DND-41 (cell line): ENCODE data around the gene RBFA.
"Not testable (repeated sequence)": the region's sequence is repeated elsewhere in the genome, so short reads cannot be mapped to it uniquely, and the experiment has no call there.

Experiments used
- ATAC-seq: fragments of 200-7000 bp; cut with Tn5 transposase; 3 replicates; pipeline ENCODE4 v1.9.1; 2021; ENCODE audit warnings: low read depth; ENCODE audit not compliant: insufficient read depth
- DNase-seq: peaks from one replicate; pipeline ENCODE4 v3.0.0-alpha.2; 2020
- H2AFZ ChIP-seq: 2 replicates; pipeline ENCODE4 v1.6.0; 2012; ENCODE audit warnings: low read depth, low read length
- H3K27ac ChIP-seq: 2 replicates; pipeline ENCODE4 v1.5.1; 2012; ENCODE audit warnings: low read length, inconsistent platforms
- H3K27me3 ChIP-seq: fragments of 200-600 bp; sonication (generic); 2 replicates; pipeline ENCODE4 v1.6.0; 2012; ENCODE audit warnings: low read length, mild to moderate bottlenecking, inconsistent platforms; ENCODE audit not compliant: insufficient read depth, poor library complexity
- H3K36me3 ChIP-seq: 2 replicates; pipeline ENCODE4 v1.5.1; 2012; ENCODE audit warnings: low read length, inconsistent platforms; ENCODE audit not compliant: insufficient read depth
- H3K4me1 ChIP-seq: 2 replicates; pipeline ENCODE4 v1.5.1; 2012; ENCODE audit warnings: mild to moderate bottlenecking, low read length; ENCODE audit not compliant: insufficient read depth
- H3K4me2 ChIP-seq: 2 replicates; pipeline ENCODE4 v1.6.0; 2012; ENCODE audit warnings: mild to moderate bottlenecking, moderate library complexity, low read length, inconsistent platforms; ENCODE audit not compliant: insufficient read depth
- H3K4me3 ChIP-seq, 2 experiments: fragments of 200-600 bp in 1 of 2; shearing (Covaris generic) in 1 of 2; 2 replicates each; pipeline ENCODE4 v1.5.1; 2012 to 2016; ENCODE audit warnings: inconsistent platforms in 2 of 2, low read length in 2 of 2, mild to moderate bottlenecking in 2 of 2, low read depth in 1 of 2, moderate library complexity in 1 of 2
- H3K79me2 ChIP-seq: 2 replicates; pipeline ENCODE4 v1.6.0; 2012; ENCODE audit warnings: low read length, inconsistent platforms; ENCODE audit not compliant: insufficient read depth
- H3K9ac ChIP-seq: 2 replicates; pipeline ENCODE4 v1.6.0; 2012; ENCODE audit warnings: low read depth, mild to moderate bottlenecking, inconsistent platforms, low read length, moderate library complexity
- H3K9me3 ChIP-seq: 2 replicates; pipeline ENCODE4 v1.5.1; 2012; ENCODE audit warnings: low read length, moderate library complexity, mild to moderate bottlenecking, inconsistent platforms; ENCODE audit not compliant: insufficient read depth, severe bottlenecking
- H4K20me1 ChIP-seq: 2 replicates; pipeline ENCODE4 v1.6.0; 2012; ENCODE audit warnings: low read length; ENCODE audit not compliant: insufficient read depth
- EZH2 ChIP-seq: IDR thresholded peaks from 3 replicates; pipeline ENCODE4 v1.6.1; 2012; ENCODE audit warnings: borderline replicate concordance, low read depth, mild to moderate bottlenecking, moderate library complexity, low read length, inconsistent platforms; ENCODE audit not compliant: severe bottlenecking
- TF ChIP-seq, protein P1 (sequence below): IDR thresholded peaks from 2 replicates; pipeline ENCODE4 v1.5.1; 2012; ENCODE audit warnings: borderline replicate concordance, low read length, moderate library complexity, mild to moderate bottlenecking; ENCODE audit not compliant: poor library complexity, severe bottlenecking; ENCODE audit errors: extremely low read depth

RBFA gene

DNA sequence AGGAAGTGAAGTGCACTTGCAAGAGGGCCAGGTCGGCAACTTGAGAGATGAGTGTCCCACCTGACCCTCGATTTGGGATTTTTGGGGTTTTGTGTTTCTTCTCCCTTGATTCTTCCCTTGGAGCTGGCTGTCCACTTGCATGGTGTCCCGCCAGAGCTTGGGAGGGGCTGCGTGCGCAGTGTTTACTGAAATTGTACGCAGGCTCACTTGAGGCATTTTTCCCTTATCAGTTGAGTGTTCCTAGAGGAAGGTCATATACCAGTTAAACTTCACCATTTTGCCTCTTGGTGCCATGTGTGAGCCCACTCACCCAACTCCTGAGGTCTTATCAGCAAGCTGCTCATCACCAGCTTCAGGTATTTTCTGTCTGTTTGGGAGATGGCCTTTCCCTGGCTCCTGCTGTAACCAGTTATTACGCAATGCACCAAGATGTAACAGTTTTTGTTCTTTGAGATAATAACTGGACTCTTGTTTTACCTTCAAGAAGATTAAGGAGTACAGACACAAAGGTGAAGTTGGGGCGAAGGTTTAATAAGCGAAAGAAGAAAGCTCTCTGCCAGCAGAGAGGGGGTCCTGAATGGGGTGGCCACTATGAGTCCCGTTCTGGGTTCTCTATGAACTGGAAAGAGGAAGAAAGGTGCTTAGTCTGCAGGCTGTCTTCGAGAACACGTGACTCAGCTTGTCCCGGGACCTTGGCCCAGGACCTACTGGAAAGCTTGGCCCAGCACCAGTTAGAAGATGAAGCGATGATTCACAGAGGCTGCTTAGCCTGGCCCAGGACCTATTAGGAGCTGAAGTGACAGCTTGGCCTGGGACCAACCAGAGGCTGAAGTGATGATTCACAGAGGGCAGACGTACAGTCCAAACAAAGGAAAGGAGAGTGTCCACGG, 24.3 kb upstream of the RBFA start:
- Histone ChIP-seq H3K9ac (no peak overlapping the region), H3K36me3 (no peaks in the 10 kb centered on the region), H2AFZ (no peak overlapping the region), H3K27ac (no peak overlapping the region), H3K4me3 (no peak overlapping the region), H3K27me3 (no peaks in the 10 kb centered on the region), H3K79me2 (no peaks in the 10 kb centered on the region), H4K20me1 (no peaks in the 10 kb centered on the region), H3K4me1 (no peaks in the 10 kb centered on the region), H3K4me2 (no peak overlapping the region), H3K9me3 (no peaks in the 10 kb centered on the region)
- TF ChIP-seq, protein P1, sequence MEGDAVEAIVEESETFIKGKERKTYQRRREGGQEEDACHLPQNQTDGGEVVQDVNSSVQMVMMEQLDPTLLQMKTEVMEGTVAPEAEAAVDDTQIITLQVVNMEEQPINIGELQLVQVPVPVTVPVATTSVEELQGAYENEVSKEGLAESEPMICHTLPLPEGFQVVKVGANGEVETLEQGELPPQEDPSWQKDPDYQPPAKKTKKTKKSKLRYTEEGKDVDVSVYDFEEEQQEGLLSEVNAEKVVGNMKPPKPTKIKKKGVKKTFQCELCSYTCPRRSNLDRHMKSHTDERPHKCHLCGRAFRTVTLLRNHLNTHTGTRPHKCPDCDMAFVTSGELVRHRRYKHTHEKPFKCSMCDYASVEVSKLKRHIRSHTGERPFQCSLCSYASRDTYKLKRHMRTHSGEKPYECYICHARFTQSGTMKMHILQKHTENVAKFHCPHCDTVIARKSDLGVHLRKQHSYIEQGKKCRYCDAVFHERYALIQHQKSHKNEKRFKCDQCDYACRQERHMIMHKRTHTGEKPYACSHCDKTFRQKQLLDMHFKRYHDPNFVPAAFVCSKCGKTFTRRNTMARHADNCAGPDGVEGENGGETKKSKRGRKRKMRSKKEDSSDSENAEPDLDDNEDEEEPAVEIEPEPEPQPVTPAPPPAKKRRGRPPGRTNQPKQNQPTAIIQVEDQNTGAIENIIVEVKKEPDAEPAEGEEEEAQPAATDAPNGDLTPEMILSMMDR = no peak
- TF ChIP-seq EZH2 = no peak
- ATAC-seq (no peak), DNase-seq (no peak)

DNA sequence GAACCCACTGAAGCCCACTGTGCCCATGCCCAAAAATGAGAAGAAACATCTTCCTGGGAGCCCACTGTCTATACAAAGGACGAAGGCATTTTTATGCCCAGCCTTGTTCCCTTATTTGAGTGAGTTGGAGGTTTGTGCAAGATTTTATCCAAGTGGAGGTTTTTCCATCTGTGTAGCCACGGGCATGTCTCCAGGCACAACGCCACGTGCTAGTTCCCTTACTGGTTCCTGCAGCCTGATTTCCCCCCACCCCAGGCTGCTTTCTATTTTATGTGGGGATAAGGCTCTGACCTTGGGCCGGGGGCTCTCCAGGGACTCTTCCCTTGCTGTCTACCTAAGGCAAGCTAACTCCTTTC, 23.7 kb upstream of the RBFA start:
- no peak for DNase-seq
- H2AFZ ChIP-seq = no peak overlapping the region
- no peak for ATAC-seq
- no peaks in the 10 kb centered on the region for H3K4me1 ChIP-seq
- no peaks in the 10 kb centered on the region for H3K36me3 ChIP-seq
- no peaks in the 10 kb centered on the region for H3K79me2 ChIP-seq
- H4K20me1 ChIP-seq = no peaks in the 10 kb centered on the region
- no peak overlapping the region for H3K27ac ChIP-seq
- H3K27me3 ChIP-seq = no peaks in the 10 kb centered on the region
- no peak overlapping the region for H3K9ac ChIP-seq
- no peak overlapping the region for H3K4me3 ChIP-seq
- H3K4me2 ChIP-seq = no peak overlapping the region
- TF ChIP-seq EZH2 = no peak
- TF ChIP-seq, protein P1 = no peak
- no peaks in the 10 kb centered on the region for H3K9me3 ChIP-seq

DNA sequence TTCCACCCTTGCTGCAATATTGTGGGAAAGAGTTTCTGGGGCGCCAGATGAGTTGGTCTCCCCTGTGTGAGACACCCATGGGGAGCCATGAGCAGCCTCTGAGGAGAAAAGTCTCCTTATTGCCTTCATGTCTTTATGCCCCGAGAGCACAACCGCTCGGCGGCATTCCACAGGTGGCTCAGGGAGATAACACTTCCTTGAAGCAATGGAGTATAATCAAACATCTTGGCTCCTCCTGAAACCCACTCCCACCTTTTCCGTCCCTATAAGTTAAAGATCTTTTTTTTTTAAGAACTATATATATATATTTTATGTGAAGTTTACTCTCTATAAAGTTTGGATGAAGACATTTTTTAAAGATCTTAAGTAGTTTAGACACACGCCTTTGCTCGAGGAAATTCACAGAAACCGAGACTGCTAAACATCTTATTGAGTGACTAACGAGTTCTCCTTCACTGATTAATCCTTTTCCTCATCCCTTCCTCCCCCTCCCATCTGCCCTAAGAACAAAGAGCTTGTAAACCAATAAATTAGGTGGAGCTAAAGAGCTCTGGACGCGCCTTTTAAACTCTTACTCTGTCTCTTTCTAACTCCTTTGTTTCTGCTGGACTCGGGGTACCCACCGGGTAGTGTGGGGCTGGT, 22.6 kb upstream of the RBFA start:
- H3K9ac ChIP-seq, ATAC-seq, H3K79me2 ChIP-seq, H3K27ac ChIP-seq, H3K4me2 ChIP-seq, H3K9me3 ChIP-seq, H3K27me3 ChIP-seq, H3K4me3 ChIP-seq, H3K36me3 ChIP-seq, H2AFZ ChIP-seq, H4K20me1 ChIP-seq, H3K4me1 ChIP-seq, DNase-seq: not testable (repeated sequence)

DNA sequence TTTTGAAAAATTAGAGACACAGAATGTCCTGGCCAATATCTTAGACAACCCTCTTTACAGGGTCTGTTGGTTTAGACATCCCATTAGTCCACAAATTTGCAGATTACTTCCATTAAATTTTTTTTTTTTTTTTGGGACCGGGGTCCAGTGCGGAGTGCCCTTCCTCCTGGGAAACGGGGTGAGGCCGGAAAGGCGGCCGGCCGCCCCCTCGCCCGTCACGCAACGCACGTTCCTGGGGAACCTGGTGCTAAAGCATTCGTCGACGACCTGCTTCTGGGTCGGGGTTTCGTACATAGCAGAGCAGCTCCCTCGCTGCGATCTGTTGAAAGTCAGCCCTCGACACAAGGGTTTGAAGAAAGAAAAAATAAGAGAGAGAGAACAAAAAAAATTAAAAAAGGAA, 21.5 kb upstream of the RBFA start:
- Histone ChIP-seq H3K4me3 (no peak overlapping the region), H3K27me3 (no peaks in the 10 kb centered on the region), H3K9ac (no peak overlapping the region), H2AFZ (no peak overlapping the region), H3K9me3 (no peaks in the 10 kb centered on the region), H3K4me2 (no peak overlapping the region), H3K36me3 (no peaks in the 10 kb centered on the region), H3K4me1 (no peaks in the 10 kb centered on the region), H3K27ac (no peak overlapping the region), H3K79me2 (no peaks in the 10 kb centered on the region), H4K20me1 (no peaks in the 10 kb centered on the region)
- TF ChIP-seq, protein P1 = no peak
- TF ChIP-seq EZH2 = no peak
- ATAC-seq (no peak), DNase-seq (no peak)
